ENCODE results near the gene MSRB2.

Gene MSRB2

GRCh38 chr10:23114228-23114850, 19.0 kb downstream of the MSRB2 start:
- no peak for TF ChIP-seq CTCF (IDR thresholded peaks at IDR 0.05; ENCODE audit: low read depth, low read length, missing control alignments)
- DNase-seq (ENCODE audit: extremely low read depth, low read depth): no peak
- no peak overlapping the region for H3K4me3 ChIP-seq (replicated peaks; ENCODE audit: low read depth, low read length)

- H3K4me3 ChIP-seq (replicated peaks; ENCODE audit: low read depth, low read length): no peak overlapping the region
- no peak for TF ChIP-seq CTCF (IDR thresholded peaks at IDR 0.05; ENCODE audit: low read depth, low read length, missing control alignments)
- DNase-seq (ENCODE audit: extremely low read depth, low read depth): no peak
Observed at GRCh38 chr10:23116486-23117205, 21.3 kb downstream of the MSRB2 start.

- DNase-seq (ENCODE audit: extremely low read depth, low read depth): no peak
- H3K4me3 ChIP-seq (replicated peaks; ENCODE audit: low read depth, low read length): no peak overlapping the region
- no peak for TF ChIP-seq CTCF (IDR thresholded peaks at IDR 0.05; ENCODE audit: low read depth, low read length, missing control alignments)
Observed at GRCh38 chr10:23120001-23120934, 24.9 kb downstream of the MSRB2 start.

- no peak overlapping the region for H3K4me3 ChIP-seq (replicated peaks; ENCODE audit: low read depth, low read length)
- TF ChIP-seq CTCF (IDR thresholded peaks at IDR 0.05; ENCODE audit: low read depth, low read length, missing control alignments): no peak
- DNase-seq (ENCODE audit: extremely low read depth, low read depth): no peak
Observed at GRCh38 chr10:23121135-23121534, 25.8 kb downstream of the MSRB2 start.

GRCh38 chr10:23136462-23136861, 41.1 kb downstream of the MSRB2 start:
- no peak for DNase-seq (ENCODE audit: extremely low read depth, low read depth)
- no peak for TF ChIP-seq CTCF (IDR thresholded peaks at IDR 0.05; ENCODE audit: low read depth, low read length, missing control alignments)
- H3K4me3 ChIP-seq (replicated peaks; ENCODE audit: low read depth, low read length): no peak overlapping the region

- no peak overlapping the region for H3K4me3 ChIP-seq (replicated peaks; ENCODE audit: low read depth, low read length)
- no peak for TF ChIP-seq CTCF (IDR thresholded peaks at IDR 0.05; ENCODE audit: low read depth, low read length, missing control alignments)
- DNase-seq (ENCODE audit: extremely low read depth, low read depth): no peak
Observed at GRCh38 chr10:23139677-23140076, 44.3 kb downstream of the MSRB2 start.

All from HFF-Myc (cell line).